Left renal cortex interstitium (tissue), 4 donors: ENCODE results near the gene GPR31. TPM values are rescaled to one million over a fixed set of nuclear protein-coding genes. Genes with fewer than 3 reads are reported as not detected.

ENCODE experiments used
- polyA plus RNA-seq, 4 donors: library from polyadenylated mRNA; unstranded; fragments of 120-200 nt; gene quantifications; one replicate each; pipeline ENCODE4 v1.2.1, GENCODE V29; 2013; ENCODE audit not compliant: insufficient read length in 4 of 4

GPR31 gene
- polyA plus RNA-seq, 4 donors: not detected

Other genes starting within 250 kb of the GPR31 start
- 10 to 100 TPM; 48.5 to 64.9 (median 60.4) TPM for gene RNASET2, start 201.4 kb downstream of the GPR31 start, polyA plus RNA-seq
- gene CEP43, start 158.6 kb downstream of the GPR31 start, polyA plus RNA-seq: 10 to 100 TPM; 24.8 to 55.6 (median 36.4) TPM
- gene CCR6, start 34.9 kb downstream of the GPR31 start, polyA plus RNA-seq: under 1 TPM in 2 of 4 donors, not detected in 2; 0.03 to 0.04 TPM
- gene UNC93A, start 133.3 kb upstream of the GPR31 start, polyA plus RNA-seq: 1 to 10 TPM; 3.7 to 9.3 (median 6.2) TPM
- 1 to 10 TPM in 1 of 4 donors, under 1 TPM in 3; 0.67 to 1.5 (median 0.81) TPM for gene TTLL2, start 167.1 kb upstream of the GPR31 start, polyA plus RNA-seq